Keratinocyte (primary cell): Measurements from ENCODE around the gene SMIM24.

Source experiments
- EZH2 ChIP-seq: IDR thresholded peaks from one replicate; pipeline ENCODE4 v1.6.1; 2012; ENCODE audit warnings: inconsistent platforms, mild to moderate bottlenecking, low read length, moderate library complexity
- TF ChIP-seq, protein P1 (sequence below), 3 experiments: IDR thresholded peaks in 1 of 3; conservative IDR thresholded peaks in 1 of 3; optimal IDR thresholded peaks in 1 of 3; 2 replicates in 2 of 3; 3 replicates in 1 of 3; pipeline versions ENCODE3 to v1.5.1; 2011; ENCODE audit warnings: low read length in 3 of 3, mild to moderate bottlenecking in 3 of 3, moderate library complexity in 2 of 3, control low read depth in 1 of 3, inconsistent platforms in 1 of 3; ENCODE audit not compliant: insufficient read depth in 2 of 3; ENCODE audit errors: extremely low read depth in 1 of 3

DNA sequence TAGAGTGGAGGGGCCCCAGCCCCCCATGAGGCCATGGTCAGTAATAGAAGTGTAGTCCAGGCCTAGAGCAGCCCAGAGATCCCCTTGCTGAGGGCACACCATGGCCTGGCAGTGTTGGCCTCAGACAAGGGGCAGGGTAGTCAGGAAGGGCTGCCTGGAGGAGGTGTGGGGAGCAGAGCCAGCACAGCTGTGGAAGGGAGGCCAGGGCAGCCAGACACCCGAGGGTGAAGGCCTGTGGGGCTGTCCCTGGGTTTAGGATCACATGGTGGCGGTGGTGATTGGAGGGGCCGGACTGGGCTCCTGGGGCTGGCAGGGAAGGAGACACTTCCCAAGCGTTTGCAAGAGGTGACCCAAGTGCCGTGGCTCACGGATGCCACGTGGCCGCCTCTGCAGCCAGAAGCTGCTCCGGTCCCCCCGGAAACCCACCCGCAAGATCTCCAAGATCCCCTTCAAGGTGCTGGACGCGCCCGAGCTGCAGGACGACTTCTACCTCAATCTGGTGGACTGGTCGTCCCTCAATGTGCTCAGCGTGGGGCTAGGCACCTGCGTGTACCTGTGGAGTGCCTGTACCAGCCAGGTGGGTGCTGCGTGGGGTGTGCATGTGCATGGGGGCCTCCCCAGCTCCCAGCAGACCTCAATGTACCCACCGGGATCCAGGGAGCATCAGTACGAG is 47.0 kb upstream of the SMIM24 start:
- no peak for TF ChIP-seq EZH2
- TF ChIP-seq, protein P1, sequence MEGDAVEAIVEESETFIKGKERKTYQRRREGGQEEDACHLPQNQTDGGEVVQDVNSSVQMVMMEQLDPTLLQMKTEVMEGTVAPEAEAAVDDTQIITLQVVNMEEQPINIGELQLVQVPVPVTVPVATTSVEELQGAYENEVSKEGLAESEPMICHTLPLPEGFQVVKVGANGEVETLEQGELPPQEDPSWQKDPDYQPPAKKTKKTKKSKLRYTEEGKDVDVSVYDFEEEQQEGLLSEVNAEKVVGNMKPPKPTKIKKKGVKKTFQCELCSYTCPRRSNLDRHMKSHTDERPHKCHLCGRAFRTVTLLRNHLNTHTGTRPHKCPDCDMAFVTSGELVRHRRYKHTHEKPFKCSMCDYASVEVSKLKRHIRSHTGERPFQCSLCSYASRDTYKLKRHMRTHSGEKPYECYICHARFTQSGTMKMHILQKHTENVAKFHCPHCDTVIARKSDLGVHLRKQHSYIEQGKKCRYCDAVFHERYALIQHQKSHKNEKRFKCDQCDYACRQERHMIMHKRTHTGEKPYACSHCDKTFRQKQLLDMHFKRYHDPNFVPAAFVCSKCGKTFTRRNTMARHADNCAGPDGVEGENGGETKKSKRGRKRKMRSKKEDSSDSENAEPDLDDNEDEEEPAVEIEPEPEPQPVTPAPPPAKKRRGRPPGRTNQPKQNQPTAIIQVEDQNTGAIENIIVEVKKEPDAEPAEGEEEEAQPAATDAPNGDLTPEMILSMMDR (optimal IDR thresholded peaks at IDR 0.05 in 1 of 3, IDR thresholded peaks at IDR 0.05 in 1 of 3, conservative IDR thresholded peaks at IDR 0.05 in 1 of 3; ENCODE audit: extremely low read depth in 1 of 3, insufficient read depth in 2 of 3, low read length in 3 of 3), result no peak
